HG03095 (cell line): ENCODE data around the gene STON1.
"Not testable (repeated sequence)": the region's sequence is repeated elsewhere in the genome, so short reads cannot be mapped to it uniquely, and the experiment has no call there.

ENCODE experiments used
- ATAC-seq: cut with Tn5 transposase; IDR thresholded peaks from one replicate; pipeline ENCODE4 v1.9.1; 2021; ENCODE audit warnings: moderate library complexity; ENCODE audit not compliant: unreplicated experiment

The STON1 gene

DNA sequence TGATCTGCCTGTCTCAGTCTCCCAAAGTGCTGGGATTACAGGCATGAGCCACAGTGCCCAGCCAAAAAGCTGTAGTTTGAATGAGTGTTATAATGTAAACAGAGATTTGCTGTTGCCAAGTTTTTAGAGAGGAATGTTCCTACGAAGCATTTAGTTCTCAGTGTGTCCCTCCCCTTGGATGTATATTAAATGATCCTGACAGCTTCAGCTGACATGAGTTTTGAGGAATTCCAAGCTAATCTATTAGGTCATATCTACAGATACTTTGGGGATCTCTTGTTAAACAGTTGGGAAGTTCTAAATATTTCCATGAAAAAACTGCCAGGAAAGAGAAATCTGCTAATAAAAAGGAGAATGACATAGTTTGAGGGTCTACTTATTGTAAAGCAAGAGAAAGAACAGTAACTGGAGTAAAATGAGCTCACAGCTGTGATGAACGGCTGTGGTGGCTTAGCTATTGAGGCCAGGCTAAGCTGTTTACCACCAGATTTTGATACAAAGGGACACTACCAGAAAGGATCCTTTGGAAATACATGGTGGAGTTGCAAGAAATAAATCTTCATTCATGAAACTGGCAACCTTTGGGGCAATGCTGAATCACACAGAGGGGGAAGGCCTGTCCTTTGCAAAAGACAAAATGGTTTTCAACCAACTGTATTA, 2.6 kb upstream of the STON1 start:
- ATAC-seq = no peak

DNA sequence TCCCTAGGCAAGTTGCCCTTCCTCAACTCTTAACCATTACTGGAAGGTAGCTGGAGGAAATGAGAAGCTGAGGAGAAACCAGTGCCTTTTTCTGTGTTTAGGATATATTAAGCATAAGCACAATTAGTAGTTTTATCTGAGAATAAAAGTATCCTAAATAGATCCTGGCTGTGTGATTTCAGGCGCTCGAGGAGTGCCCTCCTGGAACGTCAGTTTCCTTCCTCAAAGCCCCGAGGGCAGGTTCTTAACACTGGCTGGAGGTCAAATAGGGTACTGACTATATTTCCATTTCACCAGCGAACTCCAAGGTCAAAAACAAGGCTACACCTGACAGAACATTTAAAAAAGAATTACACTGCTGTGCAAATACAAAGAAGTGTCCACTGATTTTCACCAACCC, 1.5 kb upstream of the STON1 start:
- ATAC-seq = no peak

DNA sequence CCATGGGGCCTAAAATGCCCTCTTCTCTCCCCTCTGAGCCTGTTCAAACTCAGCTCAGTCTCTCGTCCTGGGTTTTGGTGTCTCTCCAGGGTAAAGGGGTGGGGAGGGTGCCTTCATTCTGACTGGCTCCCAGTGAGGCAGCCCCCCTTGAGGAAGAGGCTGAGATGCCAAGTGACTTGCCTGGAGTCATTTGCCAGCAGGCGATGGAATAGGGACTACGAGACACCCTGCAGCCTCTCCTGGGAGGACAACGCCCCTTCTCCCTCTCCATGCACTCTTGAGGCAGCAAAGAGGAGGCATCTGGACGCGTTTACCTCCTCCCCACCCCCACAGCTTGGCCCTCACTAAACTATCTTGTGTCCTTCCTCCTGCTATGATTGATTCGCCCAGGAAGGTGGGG, 760 bp upstream of the STON1 start:
- ATAC-seq = no peak

DNA sequence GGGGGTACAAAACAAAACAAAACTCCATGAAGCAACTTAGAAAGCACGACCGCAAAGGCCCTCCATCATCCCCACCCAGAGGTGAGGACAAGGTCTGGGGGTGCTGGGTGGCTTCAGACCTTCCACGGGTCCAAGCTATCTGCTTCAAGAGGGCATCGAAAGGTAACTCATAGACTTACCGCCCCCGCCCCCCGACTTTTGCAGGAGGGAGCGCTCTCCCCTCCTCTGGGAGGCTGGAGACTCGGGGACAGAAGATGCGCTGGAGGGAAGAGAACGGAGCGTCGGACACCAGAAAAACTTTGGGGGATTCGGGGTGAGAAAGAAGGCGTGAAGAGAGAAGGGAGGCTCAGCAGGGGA, 300 bp upstream of the STON1 start:
- no peak for ATAC-seq

DNA sequence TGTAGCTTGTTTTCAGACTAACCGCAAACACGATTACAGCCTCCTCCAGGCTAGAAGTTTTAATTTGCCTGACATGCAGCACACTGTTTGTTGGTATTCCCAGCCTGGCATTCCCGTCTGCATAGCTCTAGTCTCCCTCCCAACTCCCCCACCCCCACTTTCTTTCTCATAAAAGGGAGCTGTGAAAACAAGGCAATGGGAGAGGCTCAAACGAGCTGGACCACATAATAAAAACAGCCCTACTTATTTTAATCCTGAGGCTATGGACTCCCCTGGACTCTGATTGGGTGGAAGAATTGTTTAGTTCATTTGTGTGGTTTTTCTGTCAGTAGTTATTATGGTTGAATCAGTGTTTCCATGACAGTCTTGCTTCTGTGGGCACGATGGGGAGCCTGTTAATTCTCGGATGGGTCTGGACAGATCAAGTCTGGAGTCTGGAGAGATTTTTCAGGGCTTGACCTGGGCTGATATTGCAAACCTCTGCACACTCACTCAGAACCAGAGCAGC, 1.2 kb downstream of the STON1 start:
- ATAC-seq = no peak

DNA sequence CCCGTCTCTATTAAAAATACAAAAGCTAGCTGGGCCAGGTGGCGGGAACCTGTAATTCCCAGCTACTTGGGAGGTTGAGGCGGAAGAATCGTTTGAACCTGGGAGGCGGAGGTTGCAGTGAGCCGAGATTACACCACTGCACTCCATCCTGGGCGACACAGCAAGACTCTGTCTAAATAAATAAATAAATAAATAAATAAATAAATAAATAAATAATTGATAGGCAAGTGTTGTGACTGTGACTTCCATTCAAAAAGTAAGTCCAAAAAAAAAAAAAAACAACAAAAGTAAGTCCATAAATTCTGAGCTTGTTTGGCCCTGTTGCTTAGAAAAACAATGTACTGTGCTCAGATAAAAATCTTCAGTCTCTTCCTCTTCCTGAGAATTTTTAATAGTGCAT, 2.2 kb downstream of the STON1 start:
- ATAC-seq = no peak

DNA sequence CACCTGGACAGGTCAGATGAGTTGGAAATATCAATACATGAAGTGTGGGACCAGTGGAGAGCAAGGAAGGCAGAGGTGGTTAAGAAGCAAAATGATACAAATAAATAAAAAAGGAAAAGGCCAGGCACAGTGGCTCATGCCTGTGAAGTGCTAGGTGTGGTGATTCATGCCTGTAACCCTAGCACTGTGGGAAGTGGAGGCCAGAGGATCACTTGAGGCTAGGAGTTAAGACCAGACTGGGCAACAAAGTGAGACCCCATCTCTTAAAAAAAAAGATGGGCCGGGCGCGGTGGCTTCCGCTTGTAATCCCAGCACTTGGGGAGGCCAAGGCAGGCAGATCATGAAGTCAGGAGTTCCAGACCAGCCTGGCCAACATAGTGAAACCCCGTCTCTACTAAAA, 2.9 kb downstream of the STON1 start:
- ATAC-seq = no peak

DNA sequence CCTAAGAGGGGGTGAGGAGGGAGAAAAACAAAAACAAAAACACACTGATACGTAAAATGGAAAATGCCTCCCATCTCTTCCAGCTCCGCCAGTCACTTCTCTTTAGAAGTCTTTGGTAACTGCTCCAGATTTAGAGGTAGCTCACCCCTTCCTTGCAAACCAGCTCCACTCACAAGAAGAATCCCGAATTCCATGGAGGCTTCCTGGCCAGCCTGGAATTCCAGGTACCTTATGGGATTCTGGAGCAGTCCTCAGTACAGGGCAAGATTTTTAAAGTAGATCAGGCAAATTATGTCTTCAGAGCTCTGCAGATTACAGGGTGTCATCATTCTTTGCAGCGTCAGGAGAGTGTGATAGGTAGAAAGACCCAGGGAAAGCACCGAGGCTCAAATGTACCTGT, 4.8 kb downstream of the STON1 start:
- no peak for ATAC-seq

DNA sequence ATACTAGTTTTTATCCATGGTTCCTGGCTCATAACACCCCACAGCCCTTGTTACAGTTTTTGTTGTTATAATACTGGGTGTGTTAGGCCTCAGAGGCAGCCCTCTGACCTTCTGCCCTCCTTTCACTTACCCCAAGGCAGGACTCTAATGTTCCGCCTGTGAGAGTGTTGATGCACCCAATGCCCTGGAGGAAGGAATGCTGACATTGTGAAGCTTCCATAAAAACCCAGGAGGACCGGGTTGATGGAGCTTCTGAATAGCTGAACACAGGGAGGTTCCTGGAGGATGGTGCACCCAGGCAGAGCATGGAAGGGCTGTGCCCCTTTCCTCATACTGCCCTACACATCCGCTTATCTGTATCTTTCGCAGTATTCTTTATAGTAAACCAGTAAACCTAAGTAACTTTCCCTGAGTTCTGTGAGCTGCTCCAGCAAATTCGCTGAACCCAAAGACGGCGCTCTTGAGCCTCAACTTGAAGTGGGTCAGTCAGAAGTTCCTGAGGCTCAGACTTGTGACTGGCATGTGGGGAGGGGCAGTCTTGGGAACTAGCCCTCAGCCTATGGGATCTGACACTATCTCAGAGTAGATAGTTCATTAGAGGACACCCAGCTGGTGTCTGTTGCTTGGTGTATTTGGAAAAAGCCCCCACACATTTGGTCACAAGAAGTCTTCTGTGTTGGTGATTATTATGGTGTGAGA, 10.4 kb downstream of the STON1 start:
- no peak for ATAC-seq

DNA sequence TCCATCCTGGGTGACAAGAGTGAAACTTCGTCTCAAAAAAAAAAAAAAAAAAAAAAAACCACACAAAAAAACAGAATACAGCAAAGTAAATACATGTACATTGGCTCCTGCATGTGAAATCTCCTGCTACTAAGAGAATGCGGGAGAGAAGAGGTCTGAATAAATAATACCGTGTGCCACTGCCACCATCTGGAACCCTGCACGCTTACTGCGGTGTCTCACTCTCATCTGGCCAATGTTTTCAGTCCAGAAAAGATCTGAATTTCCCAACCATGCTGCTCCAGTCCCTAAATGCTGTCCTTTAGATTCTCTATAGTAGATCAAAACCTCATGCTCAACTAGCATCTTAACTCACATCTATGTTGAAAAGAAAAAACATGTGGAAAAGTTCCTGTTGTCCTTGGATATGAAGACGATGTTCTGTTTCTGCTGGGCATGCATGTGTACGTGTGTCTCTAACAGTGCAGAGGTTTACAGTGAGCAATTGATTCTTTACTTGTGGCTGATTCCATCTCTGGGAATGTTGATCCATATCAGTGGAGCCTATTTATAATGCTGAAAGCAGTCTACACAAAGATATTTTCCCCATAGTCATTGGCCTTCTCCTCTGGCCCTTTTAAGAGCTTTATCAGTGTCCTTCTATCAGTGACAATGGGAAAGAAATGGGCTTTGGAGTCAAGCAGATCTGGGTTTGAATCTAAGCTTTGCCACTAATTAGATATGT, 11.9 kb downstream of the STON1 start:
- no peak for ATAC-seq

DNA sequence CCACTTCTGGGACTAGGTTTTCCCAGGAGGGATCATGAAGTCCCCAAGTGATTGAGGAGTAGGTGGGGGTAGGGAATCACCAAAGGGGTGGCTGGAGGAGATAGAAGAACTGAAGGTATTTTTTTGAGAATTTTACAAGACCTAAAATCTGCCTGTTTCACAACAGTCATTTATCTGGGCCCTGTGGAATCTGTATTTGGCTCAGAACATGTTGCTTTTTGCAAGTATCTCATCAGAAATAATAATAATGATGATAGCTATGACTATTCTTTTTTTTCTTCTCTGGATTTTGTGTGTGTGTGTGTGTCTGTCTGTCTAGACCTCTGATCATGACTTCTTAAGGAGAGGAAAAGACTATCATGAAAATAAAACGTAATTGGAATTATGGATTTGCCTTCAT, 13.9 kb downstream of the STON1 start:
- no peak for ATAC-seq

DNA sequence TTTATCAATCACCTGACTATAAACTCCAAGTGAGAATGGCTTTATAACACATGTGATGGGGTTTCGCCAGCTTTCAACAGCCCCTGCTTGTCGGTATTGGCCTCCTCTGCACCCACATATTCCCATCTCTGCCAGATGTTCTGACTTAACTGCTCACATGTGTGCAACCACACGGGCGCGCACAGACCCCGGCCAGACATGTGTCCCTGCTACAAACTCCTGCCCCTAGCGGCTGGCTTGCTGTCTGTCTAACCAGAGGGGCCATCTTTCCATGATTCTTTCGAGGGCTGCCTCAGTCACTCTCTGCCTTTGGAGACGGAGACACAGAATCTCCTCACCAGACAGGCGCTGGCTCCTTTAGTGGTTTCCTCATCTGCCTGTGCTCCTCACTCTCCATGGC, 15.3 kb downstream of the STON1 start:
- no peak for ATAC-seq

DNA sequence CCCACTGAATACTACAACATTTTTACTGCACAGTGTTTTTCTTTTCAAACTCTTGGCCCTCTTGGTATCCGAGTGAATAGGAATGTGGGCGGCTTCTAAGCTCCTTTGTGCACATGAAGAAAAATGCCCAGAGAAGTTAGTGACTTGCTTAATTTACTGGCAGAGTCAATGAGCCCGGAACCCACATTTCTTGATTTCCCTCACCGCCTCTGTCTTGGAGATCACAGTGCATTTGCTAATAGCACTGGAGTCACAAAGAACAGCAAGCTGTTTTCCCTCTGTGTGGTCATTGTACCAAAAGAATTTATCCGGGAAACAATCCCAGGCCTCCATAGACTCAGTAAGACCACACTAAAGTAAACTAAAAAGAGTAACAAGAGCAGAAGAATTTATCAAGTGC, 18.9 kb downstream of the STON1 start:
- ATAC-seq = no peak

DNA sequence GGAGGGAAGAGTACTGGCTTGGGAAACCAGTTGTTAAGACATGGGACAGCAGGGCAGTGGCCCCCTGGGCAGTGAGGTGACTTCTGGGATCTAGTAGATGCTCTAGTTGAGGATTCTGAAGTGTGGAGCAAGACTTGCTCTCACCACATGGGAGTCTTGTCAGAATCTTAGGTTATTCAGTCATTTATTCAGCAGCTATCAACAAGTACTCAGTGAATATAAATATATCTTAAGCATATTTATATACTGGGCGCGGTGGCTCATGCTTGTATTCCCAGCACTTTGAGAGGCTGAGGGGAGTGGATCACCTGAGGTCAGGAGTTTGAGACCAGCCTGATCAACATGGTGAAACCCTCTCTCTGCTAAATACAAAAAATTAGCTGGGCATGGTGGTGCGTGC, 20.0 kb downstream of the STON1 start:
- no peak for ATAC-seq

DNA sequence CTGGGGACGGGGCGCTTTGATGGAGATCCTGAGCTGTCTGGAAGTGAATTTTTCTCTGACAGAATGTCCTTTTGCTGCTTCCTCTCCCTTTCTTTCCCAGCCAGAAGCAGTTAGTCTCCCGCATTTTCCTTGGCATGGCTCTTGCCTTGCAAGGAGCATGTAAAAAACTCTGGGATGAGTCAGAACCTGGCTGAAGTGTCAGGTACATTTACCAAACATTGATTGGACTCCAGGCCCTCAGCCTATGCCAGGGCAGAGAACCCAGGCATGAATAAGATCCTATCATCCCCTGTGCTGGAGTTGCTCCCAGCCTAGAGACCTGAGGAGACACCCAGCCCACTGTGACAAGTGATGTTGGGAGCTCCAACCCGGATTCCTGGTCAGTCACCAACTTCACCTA, 21.6 kb downstream of the STON1 start:
- ATAC-seq = no peak

DNA sequence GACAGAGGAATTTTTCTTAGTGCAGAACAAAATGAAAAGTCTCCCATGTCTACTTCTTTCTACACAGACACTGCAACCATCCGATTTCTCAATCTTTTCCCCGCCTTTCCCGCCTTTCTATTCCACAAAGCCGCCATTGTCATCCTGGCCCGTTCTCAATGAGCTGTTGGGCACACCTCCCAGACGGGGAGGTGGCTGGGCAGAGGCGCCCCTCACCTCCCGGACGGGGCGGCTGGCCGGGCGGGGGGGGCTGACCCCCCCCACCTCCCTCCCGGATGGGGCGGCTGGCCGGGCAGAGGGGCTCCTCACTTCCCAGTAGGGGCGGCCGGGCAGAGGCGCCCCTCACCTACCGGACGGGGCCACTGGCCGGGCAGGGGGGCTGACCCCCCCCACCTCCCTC, 25.1 kb downstream of the STON1 start:
- not testable (repeated sequence) for ATAC-seq

DNA sequence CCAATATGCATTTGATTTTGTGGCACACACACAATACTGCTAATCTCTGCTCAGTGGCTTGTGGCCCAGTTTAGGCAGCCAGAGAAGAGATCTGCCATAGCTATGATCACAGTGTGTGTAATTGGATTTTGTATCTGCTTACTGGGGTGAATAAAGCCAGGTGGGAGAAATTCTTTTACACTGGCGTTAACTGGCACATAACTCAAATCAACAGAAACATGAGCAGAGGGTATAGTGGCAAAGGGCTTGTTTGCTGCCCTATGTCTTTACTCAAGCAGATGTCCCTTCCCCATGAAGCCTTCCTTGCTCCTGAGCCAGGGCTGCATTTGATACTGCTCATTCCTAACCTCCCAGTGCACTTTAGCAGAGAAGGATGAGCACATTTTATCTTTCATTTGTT, 28.5 kb downstream of the STON1 start:
- ATAC-seq = no peak

DNA sequence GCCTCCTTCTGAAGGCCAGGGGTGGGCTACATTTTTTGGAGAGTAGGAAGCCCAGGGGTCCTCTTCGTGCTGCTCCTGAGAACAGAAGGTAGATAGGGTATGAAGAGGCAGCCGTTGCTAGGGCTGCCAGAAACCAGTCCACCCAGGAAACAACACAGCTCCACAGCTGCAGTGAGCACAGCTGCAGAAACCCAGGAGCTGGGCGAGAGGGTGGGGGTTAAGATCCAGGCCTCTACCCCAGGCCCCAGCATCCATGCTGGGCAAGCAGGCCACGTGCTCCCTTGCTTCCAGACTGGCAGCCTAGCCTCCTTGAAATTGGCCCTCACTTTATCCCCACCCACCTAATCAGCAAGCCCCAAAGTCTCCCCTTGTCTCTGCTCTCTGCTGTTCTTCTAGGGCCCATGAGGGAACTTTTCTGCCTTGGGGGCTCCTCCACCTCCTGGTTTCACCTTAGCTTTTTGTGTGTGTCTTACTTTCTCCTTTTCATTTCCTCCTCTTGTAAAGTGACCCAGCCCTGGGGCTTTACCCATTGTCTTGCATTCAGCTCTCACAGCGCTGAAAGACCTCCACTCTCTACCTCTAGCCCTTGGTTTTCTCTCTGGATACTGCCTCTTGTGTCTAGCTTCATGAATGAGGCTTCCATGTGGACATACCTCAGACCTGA, 30.7 kb downstream of the STON1 start:
- no peak for ATAC-seq

DNA sequence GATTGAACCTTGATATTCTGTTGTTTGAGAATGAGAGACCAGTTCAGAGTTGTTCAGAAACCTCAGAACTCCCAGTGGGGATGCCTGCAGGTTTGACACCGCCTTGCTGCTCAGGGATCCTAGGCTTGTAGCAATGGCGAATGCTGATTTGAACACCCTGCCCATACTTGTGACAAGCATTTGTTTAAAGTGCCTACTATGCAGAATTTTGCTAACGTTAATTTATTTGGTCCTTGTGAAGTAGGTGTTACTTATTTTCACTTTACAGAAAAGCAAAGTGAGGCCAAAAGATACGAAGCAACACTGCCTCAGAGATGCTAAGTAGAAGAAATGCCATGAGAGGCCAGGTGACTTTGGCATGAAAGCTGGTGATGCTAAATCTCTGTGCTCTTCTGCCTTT, 32.3 kb downstream of the STON1 start:
- no peak for ATAC-seq

DNA sequence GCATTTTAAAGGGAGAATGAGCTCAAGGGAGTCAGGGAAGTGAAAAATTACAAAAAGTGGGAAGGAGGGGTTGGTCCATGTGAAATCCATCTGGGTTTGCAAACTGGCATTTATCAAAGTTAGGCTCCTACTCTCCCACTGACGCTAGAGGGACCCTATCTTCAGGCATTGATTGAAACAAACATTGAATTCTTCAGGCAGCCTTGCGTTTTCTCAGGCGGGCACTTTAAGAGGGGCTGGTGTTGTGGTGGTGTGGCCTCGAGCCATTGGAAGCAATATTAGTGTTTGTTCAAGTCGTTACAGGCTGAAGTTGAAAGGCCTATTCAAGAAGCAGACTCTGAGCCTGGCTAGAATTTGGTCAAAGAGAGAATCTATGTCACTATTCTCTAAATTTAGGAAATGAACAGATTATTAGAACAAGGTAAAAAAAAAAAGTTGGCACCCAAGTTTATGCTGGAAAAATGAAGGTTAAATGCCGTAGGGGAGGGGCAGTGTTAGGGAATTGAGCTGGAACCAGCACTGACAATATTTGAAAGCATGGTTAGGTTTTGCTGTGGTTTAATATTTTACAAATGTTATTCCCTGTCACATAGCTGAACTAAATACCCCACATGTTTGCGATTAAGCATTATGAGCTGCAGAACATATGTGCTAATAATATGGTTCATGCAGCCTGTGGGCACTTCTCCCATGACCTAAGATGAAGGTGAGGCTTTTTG, 36.8 kb downstream of the STON1 start:
- no peak for ATAC-seq

DNA sequence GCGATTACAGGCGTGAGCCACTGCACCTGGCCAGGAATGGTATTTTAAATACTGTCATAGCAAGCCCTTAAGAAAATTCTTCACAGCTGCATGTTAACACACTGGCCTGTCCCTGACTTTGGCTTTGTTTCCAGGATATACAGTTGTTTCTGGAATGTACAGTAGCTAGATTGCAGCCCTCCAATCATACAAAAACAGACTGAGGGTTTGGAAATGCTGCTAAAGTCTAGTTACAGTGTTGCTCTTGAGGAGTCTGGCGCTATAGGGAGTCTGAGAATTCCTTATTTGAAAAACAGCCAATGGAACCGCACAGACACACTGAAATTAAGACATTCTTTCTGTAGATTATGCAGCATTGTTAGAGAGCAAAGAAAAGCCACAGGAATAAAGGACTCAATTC, 37.7 kb downstream of the STON1 start:
- no peak for ATAC-seq
